ENCODE results near the gene PNPLA6. TPM values are rescaled to one million over a fixed set of nuclear protein-coding genes. Genes with fewer than 3 reads are reported as not detected.

Gene PNPLA6
- total RNA-seq, 1 donor from 2014 or later, result 52.7 TPM

- Histone ChIP-seq H3K9me3 (ENCODE audit: control insufficient read depth in 3 of 3, low read length in 3 of 3) (no peaks in the 10 kb centered on the region), H3K4me3 (ENCODE audit: low read length in 3 of 3) (peak overlapping the region in 2 of 3 donors; percentile 73 to 79), H3K4me1 (ENCODE audit: control insufficient read depth in 3 of 3, insufficient read depth in 3 of 3, low read length in 3 of 3) (peaks cover 7 to 19% (median 15%) of the 10 kb centered on the region in 3 donors), H3K9ac (ENCODE audit: low read depth in 1 of 3, low read length in 3 of 3) (peak overlapping the region; percentile 73 to 83 (median 77)), H3K27me3 (ENCODE audit: control insufficient read depth in 3 of 3, insufficient read depth in 3 of 3, low read length in 3 of 3) (peaks cover 0 to 2% (median 0%) of the 10 kb centered on the region in 3 donors), H3K27ac (ENCODE audit: low read depth, low read length) (peak overlapping the region; percentile 72), H3K36me3 (ENCODE audit: control insufficient read depth in 3 of 3, insufficient read depth in 3 of 3, low read length in 3 of 3) (peaks cover 0 to 4% (median 3%) of the 10 kb centered on the region in 3 donors)
Observed at GRCh38 chr19:7515110-7515644, 20.3 kb upstream of the PNPLA6 start.

GRCh38 chr19:7515645-7516151 is 19.8 kb upstream of the PNPLA6 start, which contains the start of gene ZNF358:
Gene ZNF358 (plus strand): TSS chr19:7516103. CDS start chr19:7519243, 3,140 bp downstream.
- H3K9ac ChIP-seq (ENCODE audit: low read depth in 1 of 3, low read length in 3 of 3), result peak within 1 kb of the TSS; percentile 92 to 98 (median 94)
- H3K36me3 ChIP-seq (ENCODE audit: control insufficient read depth in 3 of 3, insufficient read depth in 3 of 3, low read length in 3 of 3), result peaks cover 0 to 4% (median 3%) of the 10 kb centered on the region in 3 donors
- peak within 1 kb of the TSS; percentile 73 for H3K27ac ChIP-seq (ENCODE audit: low read depth, low read length)
- peaks cover 7 to 19% (median 18%) of the 10 kb centered on the region in 3 donors for H3K4me1 ChIP-seq (ENCODE audit: control insufficient read depth in 3 of 3, insufficient read depth in 3 of 3, low read length in 3 of 3)
- H3K4me3 ChIP-seq (ENCODE audit: low read length in 3 of 3), result peak within 1 kb of the TSS; percentile 78 to 79 (median 79)
- no peaks in the 10 kb centered on the region for H3K9me3 ChIP-seq (ENCODE audit: control insufficient read depth in 3 of 3, low read length in 3 of 3)
- H3K27me3 ChIP-seq (ENCODE audit: control insufficient read depth in 3 of 3, insufficient read depth in 3 of 3, low read length in 3 of 3), result no peaks in the 10 kb centered on the region

GRCh38 chr19:7516333-7516732 is 19.2 kb upstream of the PNPLA6 start:
- Histone ChIP-seq H3K27ac (ENCODE audit: low read depth, low read length) (peak overlapping the region; percentile 73), H3K9ac (ENCODE audit: low read depth in 1 of 3, low read length in 3 of 3) (peak overlapping the region; percentile 92 to 98 (median 94)), H3K4me3 (ENCODE audit: low read length in 3 of 3) (peak overlapping the region; percentile 72 to 79 (median 78)), H3K4me1 (ENCODE audit: control insufficient read depth in 3 of 3, insufficient read depth in 3 of 3, low read length in 3 of 3) (peaks cover 7 to 22% (median 19%) of the 10 kb centered on the region in 3 donors), H3K9me3 (ENCODE audit: control insufficient read depth in 3 of 3, low read length in 3 of 3) (no peaks in the 10 kb centered on the region), H3K27me3 (ENCODE audit: control insufficient read depth in 3 of 3, insufficient read depth in 3 of 3, low read length in 3 of 3) (no peaks in the 10 kb centered on the region), H3K36me3 (ENCODE audit: control insufficient read depth in 3 of 3, insufficient read depth in 3 of 3, low read length in 3 of 3) (peaks cover 0 to 4% (median 3%) of the 10 kb centered on the region in 3 donors)

GRCh38 chr19:7516878-7517277 is 18.6 kb upstream of the PNPLA6 start:
- no peaks in the 10 kb centered on the region for H3K27me3 ChIP-seq (ENCODE audit: control insufficient read depth in 3 of 3, insufficient read depth in 3 of 3, low read length in 3 of 3)
- H3K36me3 ChIP-seq (ENCODE audit: control insufficient read depth in 3 of 3, insufficient read depth in 3 of 3, low read length in 3 of 3), result peaks cover 0 to 4% (median 3%) of the 10 kb centered on the region in 3 donors
- peaks cover 11 to 26% (median 22%) of the 10 kb centered on the region in 3 donors for H3K4me1 ChIP-seq (ENCODE audit: control insufficient read depth in 3 of 3, insufficient read depth in 3 of 3, low read length in 3 of 3)
- H3K4me3 ChIP-seq (ENCODE audit: low read length in 3 of 3), result peak overlapping the region; percentile 72 to 79 (median 78)
- no peaks in the 10 kb centered on the region for H3K9me3 ChIP-seq (ENCODE audit: control insufficient read depth in 3 of 3, low read length in 3 of 3)
- H3K9ac ChIP-seq (ENCODE audit: low read depth in 1 of 3, low read length in 3 of 3), result peak overlapping the region; percentile 92 to 98 (median 94)
- peak overlapping the region; percentile 73 for H3K27ac ChIP-seq (ENCODE audit: low read depth, low read length)

- H3K4me1 ChIP-seq (ENCODE audit: control insufficient read depth in 3 of 3, insufficient read depth in 3 of 3, low read length in 3 of 3), result peaks cover 23 to 40% (median 40%) of the 10 kb centered on the region in 3 donors
- H3K9ac ChIP-seq (ENCODE audit: low read depth in 1 of 3, low read length in 3 of 3), result no peak overlapping the region
- H3K9me3 ChIP-seq (ENCODE audit: control insufficient read depth in 3 of 3, low read length in 3 of 3), result no peaks in the 10 kb centered on the region
- H3K27me3 ChIP-seq (ENCODE audit: control insufficient read depth in 3 of 3, insufficient read depth in 3 of 3, low read length in 3 of 3), result no peaks in the 10 kb centered on the region
- H3K36me3 ChIP-seq (ENCODE audit: control insufficient read depth in 3 of 3, insufficient read depth in 3 of 3, low read length in 3 of 3), result peaks cover 0 to 8% (median 6%) of the 10 kb centered on the region in 3 donors
- no peak overlapping the region for H3K4me3 ChIP-seq (ENCODE audit: low read length in 3 of 3)
- H3K27ac ChIP-seq (ENCODE audit: low read depth, low read length), result no peak overlapping the region
Observed at GRCh38 chr19:7519361-7520130, 16.0 kb upstream of the PNPLA6 start.

- Histone ChIP-seq H3K36me3 (ENCODE audit: control insufficient read depth in 3 of 3, insufficient read depth in 3 of 3, low read length in 3 of 3) (peaks cover 2 to 11% (median 10%) of the 10 kb centered on the region in 3 donors), H3K27ac (ENCODE audit: low read depth, low read length) (no peak overlapping the region), H3K27me3 (ENCODE audit: control insufficient read depth in 3 of 3, insufficient read depth in 3 of 3, low read length in 3 of 3) (no peaks in the 10 kb centered on the region), H3K4me1 (ENCODE audit: control insufficient read depth in 3 of 3, insufficient read depth in 3 of 3, low read length in 3 of 3) (peaks cover 23 to 40% (median 38%) of the 10 kb centered on the region in 3 donors), H3K9ac (ENCODE audit: low read depth in 1 of 3, low read length in 3 of 3) (no peak overlapping the region), H3K9me3 (ENCODE audit: control insufficient read depth in 3 of 3, low read length in 3 of 3) (no peaks in the 10 kb centered on the region), H3K4me3 (ENCODE audit: low read length in 3 of 3) (no peak overlapping the region)
Observed at GRCh38 chr19:7520131-7521051, 15.1 kb upstream of the PNPLA6 start.

GRCh38 chr19:7521551-7522071 is 13.9 kb upstream of the PNPLA6 start:
- H3K36me3 ChIP-seq (ENCODE audit: control insufficient read depth in 3 of 3, insufficient read depth in 3 of 3, low read length in 3 of 3), result peaks cover 14 to 18% (median 17%) of the 10 kb centered on the region in 3 donors
- H3K27ac ChIP-seq (ENCODE audit: low read depth, low read length), result peak overlapping the region; percentile 29
- H3K4me3 ChIP-seq (ENCODE audit: low read length in 3 of 3), result peak overlapping the region; percentile 72 to 87 (median 81)
- H3K27me3 ChIP-seq (ENCODE audit: control insufficient read depth in 3 of 3, insufficient read depth in 3 of 3, low read length in 3 of 3), result no peaks in the 10 kb centered on the region
- peak overlapping the region; percentile 60 to 83 (median 82) for H3K9ac ChIP-seq (ENCODE audit: low read depth in 1 of 3, low read length in 3 of 3)
- H3K9me3 ChIP-seq (ENCODE audit: control insufficient read depth in 3 of 3, low read length in 3 of 3), result no peaks in the 10 kb centered on the region
- H3K4me1 ChIP-seq (ENCODE audit: control insufficient read depth in 3 of 3, insufficient read depth in 3 of 3, low read length in 3 of 3), result peaks cover 21 to 34% (median 32%) of the 10 kb centered on the region in 3 donors

- Histone ChIP-seq H3K27ac (ENCODE audit: low read depth, low read length) (peak within 1 kb of the TSS; percentile 37), H3K9me3 (ENCODE audit: control insufficient read depth in 3 of 3, low read length in 3 of 3) (no peaks in the 10 kb centered on the region), H3K27me3 (ENCODE audit: control insufficient read depth in 3 of 3, insufficient read depth in 3 of 3, low read length in 3 of 3) (no peaks in the 10 kb centered on the region), H3K4me1 (ENCODE audit: control insufficient read depth in 3 of 3, insufficient read depth in 3 of 3, low read length in 3 of 3) (peaks cover 16 to 27% (median 25%) of the 10 kb centered on the region in 3 donors), H3K36me3 (ENCODE audit: control insufficient read depth in 3 of 3, insufficient read depth in 3 of 3, low read length in 3 of 3) (peaks cover 18 to 20% (median 19%) of the 10 kb centered on the region in 3 donors), H3K4me3 (ENCODE audit: low read length in 3 of 3) (peak within 1 kb of the TSS; percentile 72 to 87 (median 81)), H3K9ac (ENCODE audit: low read depth in 1 of 3, low read length in 3 of 3) (peak within 1 kb of the TSS; percentile 76 to 83 (median 82))
Observed at GRCh38 chr19:7522072-7522922, 13.2 kb upstream of the PNPLA6 start, which contains the start of gene MCOLN1. Gene MCOLN1 (plus strand): TSS chr19:7522624. CDS start chr19:7522751, 127 bp downstream.

All from skeletal muscle tissue (tissue), 4 donors.